ENCODE results near the gene TMEM42. TPM values are rescaled to one million over a fixed set of nuclear protein-coding genes. Genes with fewer than 3 reads are reported as not detected.

Gene TMEM42
- total and polyA plus RNA-seq, 2 of the 8 experiments (the other 6 are each of a cell fraction or from before 2014, with no cell fraction given) = 11.2 to 41.4 TPM

- WGBS, 2 experiments (ENCODE audit: extremely low coverage in 1 of 2, insufficient coverage in 1 of 2, insufficient read length in 1 of 2, insufficient replicate concordance in 2 of 2, low coverage in 1 of 2, low lambda C conversion rate in 2 of 2, missing lambda C conversion rate in 1 of 2) = 87% methylated on average over 2 of the region's 2 CpGs; no CpG with 5 or more reads in 1 of the 2 experiments
- Histone ChIP-seq H2BK20ac (ENCODE audit: low read length) (no peak overlapping the region), H3K9ac (replicated peaks in 1 of 4; ENCODE audit: extremely low read depth in 1 of 4, low read depth in 3 of 4, low read length in 3 of 4) (no peak overlapping the region), H3K56ac (replicated peaks; ENCODE audit: insufficient read length, low read depth, low read length) (no peak overlapping the region), H3K18ac (ENCODE audit: extremely low read depth, low read length) (no peak overlapping the region), H3K79me1 (ENCODE audit: low read depth, low read length) (no peaks in the 10 kb centered on the region), H4K91ac (replicated peaks; ENCODE audit: insufficient read length, low read length) (no peak overlapping the region), H3K4me3 (ENCODE audit: extremely low read depth in 1 of 4, insufficient read depth in 2 of 4, low read depth in 3 of 4, low read length in 4 of 4) (no peak overlapping the region), H2BK15ac (ENCODE audit: low read length) (no peak overlapping the region), H2BK5ac (ENCODE audit: low read depth, low read length) (no peak overlapping the region), H2BK12ac (ENCODE audit: low read depth, low read length) (no peak overlapping the region), H3K4me2 (ENCODE audit: insufficient read depth in 1 of 2, low read depth in 2 of 2, low read length in 2 of 2) (no peak overlapping the region), H3K27ac (ENCODE audit: low read depth, low read length) (no peak overlapping the region), H2AK5ac (ENCODE audit: low read depth, low read length) (no peak overlapping the region), H4K20me1 (replicated peaks in 1 of 2; ENCODE audit: control insufficient read depth in 1 of 2, insufficient read depth in 2 of 2, low read length in 2 of 2) (no peaks in the 10 kb centered on the region), H3K23ac (ENCODE audit: insufficient read length) (no peak overlapping the region), H3K36me3 (ENCODE audit: control insufficient read depth in 2 of 4, insufficient read depth in 4 of 4, low read length in 3 of 4) (no peaks in the 10 kb centered on the region), H4K8ac (ENCODE audit: extremely low read depth, insufficient read depth, low read length) (no peak overlapping the region), H3K27me3 (replicated peaks in 1 of 4; ENCODE audit: control insufficient read depth in 3 of 4, extremely low read depth in 1 of 4, insufficient read depth in 3 of 4, low read length in 3 of 4) (no peaks in the 10 kb centered on the region), H3K79me2 (ENCODE audit: control insufficient read depth in 1 of 2, insufficient read depth in 2 of 2, low read length in 2 of 2) (no peaks in the 10 kb centered on the region), H3K4me1 (replicated peaks in 1 of 4; ENCODE audit: control insufficient read depth in 3 of 4, insufficient read depth in 4 of 4, low read length in 3 of 4) (peaks cover 0 to 2% (median 0%) of the 10 kb centered on the region in 4 experiments; a peak in 1 of 7 replicates), H2BK120ac (replicated peaks; ENCODE audit: low read depth, low read length) (no peak overlapping the region), H2AFZ (ENCODE audit: low read length) (no peak overlapping the region), H4K5ac (ENCODE audit: insufficient read length, low read depth, low read length) (no peak overlapping the region), H3K14ac (ENCODE audit: insufficient read length) (no peak overlapping the region), H3K9me3 (ENCODE audit: insufficient read depth in 2 of 2, low read depth in 1 of 2, low read length in 1 of 2) (peaks cover 17 to 25% of the 10 kb centered on the region in 2 experiments; a peak in 3 of 4 replicates), H3K23me2 (ENCODE audit: low read depth, low read length) (no peaks in the 10 kb centered on the region), H3K4ac (replicated peaks; ENCODE audit: insufficient read length, low read depth, low read length) (no peak overlapping the region)
- TF ChIP-seq SIRT6 (IDR thresholded peaks at IDR 0.05; ENCODE audit: low read length) (no peak), RNF2 (IDR thresholded peaks at IDR 0.05; ENCODE audit: borderline replicate concordance, low read depth, low read length, missing control alignments, poor library complexity, severe bottlenecking) (no peak), TAF1 (IDR thresholded peaks at IDR 0.05; ENCODE audit: low read depth, low read length) (no peak), SUZ12 (IDR thresholded peaks at IDR 0.05; ENCODE audit: low read length) (no peak), FOSL1 (IDR thresholded peaks at IDR 0.05; ENCODE audit: insufficient read depth, low read depth, low read length) (no peak), CTBP2 (IDR thresholded peaks at IDR 0.05; ENCODE audit: borderline replicate concordance, insufficient read depth, insufficient read length, low read length) (no peak)
- CTCF ChIA-PET (ENCODE audit: partially characterized antibody) = interaction anchor here (0.9 to 2.2 kb wide), 4 partner anchors 9 to 29 kb away, joined by 3 to 6 read pairs (median 4); no protein-coding TSS in a partner anchor
- FAIRE-seq = no peak
- no peak for DNase-seq (ENCODE audit: low read depth in 1 of 2, low spot score in 2 of 2)
- POLR2A ChIA-PET (ENCODE audit: partially characterized antibody) = interaction anchor here (1.1 kb wide), 1 partner anchor 147 kb away, joined by 5 read pairs; the partner anchor contains the start of genes KIAA1143 and KIF15
Measured at GRCh38 chr3:44909063-44909462, 47.4 kb downstream of the TMEM42 start.

All from H1 (cell line).